WTC11 (cell line): Measurements from ENCODE around the gene OVOL1.

ENCODE experiments used
- CTCF ChIP-seq: fragments of 200-600 bp; IDR thresholded peaks from 2 replicates; pipeline ENCODE4 v1.8.0; 2022; ENCODE audit warnings: antibody characterized with exemption
- KAT7 ChIP-seq: sonication (generic); formaldehyde crosslinking; IDR thresholded peaks from 2 replicates; pipeline ENCODE4 v1.8.1; 2023; ENCODE audit warnings: missing genetic modification reagents, mild to moderate bottlenecking, borderline replicate concordance
- PRDM15 ChIP-seq: sonication (generic); formaldehyde crosslinking; IDR thresholded peaks from 2 replicates; pipeline ENCODE4 v1.8.0; 2022; ENCODE audit warnings: missing genetic modification reagents
- TF ChIP-seq, protein P1 (sequence below): sonication (generic); formaldehyde crosslinking; IDR thresholded peaks from 2 replicates; pipeline ENCODE4 v1.8.0; 2022; ENCODE audit warnings: mild to moderate bottlenecking, missing genetic modification reagents
- TF ChIP-seq, protein P2 (sequence below): sonication (generic); formaldehyde crosslinking; conservative IDR thresholded peaks from 2 replicates; pipeline ENCODE4 v1.8.1; 2023; ENCODE audit warnings: mild to moderate bottlenecking, low read depth, missing genetic modification reagents, moderate library complexity

- TF ChIP-seq, protein P1, sequence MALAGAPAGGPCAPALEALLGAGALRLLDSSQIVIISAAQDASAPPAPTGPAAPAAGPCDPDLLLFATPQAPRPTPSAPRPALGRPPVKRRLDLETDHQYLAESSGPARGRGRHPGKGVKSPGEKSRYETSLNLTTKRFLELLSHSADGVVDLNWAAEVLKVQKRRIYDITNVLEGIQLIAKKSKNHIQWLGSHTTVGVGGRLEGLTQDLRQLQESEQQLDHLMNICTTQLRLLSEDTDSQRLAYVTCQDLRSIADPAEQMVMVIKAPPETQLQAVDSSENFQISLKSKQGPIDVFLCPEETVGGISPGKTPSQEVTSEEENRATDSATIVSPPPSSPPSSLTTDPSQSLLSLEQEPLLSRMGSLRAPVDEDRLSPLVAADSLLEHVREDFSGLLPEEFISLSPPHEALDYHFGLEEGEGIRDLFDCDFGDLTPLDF (CRISPR knock-in tag): no peak
- TF ChIP-seq, protein P2, sequence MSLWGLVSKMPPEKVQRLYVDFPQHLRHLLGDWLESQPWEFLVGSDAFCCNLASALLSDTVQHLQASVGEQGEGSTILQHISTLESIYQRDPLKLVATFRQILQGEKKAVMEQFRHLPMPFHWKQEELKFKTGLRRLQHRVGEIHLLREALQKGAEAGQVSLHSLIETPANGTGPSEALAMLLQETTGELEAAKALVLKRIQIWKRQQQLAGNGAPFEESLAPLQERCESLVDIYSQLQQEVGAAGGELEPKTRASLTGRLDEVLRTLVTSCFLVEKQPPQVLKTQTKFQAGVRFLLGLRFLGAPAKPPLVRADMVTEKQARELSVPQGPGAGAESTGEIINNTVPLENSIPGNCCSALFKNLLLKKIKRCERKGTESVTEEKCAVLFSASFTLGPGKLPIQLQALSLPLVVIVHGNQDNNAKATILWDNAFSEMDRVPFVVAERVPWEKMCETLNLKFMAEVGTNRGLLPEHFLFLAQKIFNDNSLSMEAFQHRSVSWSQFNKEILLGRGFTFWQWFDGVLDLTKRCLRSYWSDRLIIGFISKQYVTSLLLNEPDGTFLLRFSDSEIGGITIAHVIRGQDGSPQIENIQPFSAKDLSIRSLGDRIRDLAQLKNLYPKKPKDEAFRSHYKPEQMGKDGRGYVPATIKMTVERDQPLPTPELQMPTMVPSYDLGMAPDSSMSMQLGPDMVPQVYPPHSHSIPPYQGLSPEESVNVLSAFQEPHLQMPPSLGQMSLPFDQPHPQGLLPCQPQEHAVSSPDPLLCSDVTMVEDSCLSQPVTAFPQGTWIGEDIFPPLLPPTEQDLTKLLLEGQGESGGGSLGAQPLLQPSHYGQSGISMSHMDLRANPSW (CRISPR knock-in tag): no peak
- TF ChIP-seq KAT7 (CRISPR knock-in tag) (no peak), PRDM15 (CRISPR knock-in tag) (no peak), CTCF (no peak)
These were observed 10.1 kb upstream of the OVOL1 start for GRCh38 chr11:65776710-65777141.
